OCI-LY7 (cell line): ENCODE results near the gene TMC1.

Source experiments
- CTCF ChIP-seq: fragments of 200-600 bp; sonication (generic); conservative IDR thresholded peaks from 2 replicates; pipeline ENCODE4 v1.5.1; 2014; ENCODE audit warnings: mild to moderate bottlenecking, antibody characterized with exemption, low read length, moderate library complexity, mixed read lengths
- EZH2phosphoT487 ChIP-seq: fragments of 200-600 bp; sonication (generic); IDR thresholded peaks from 2 replicates; pipeline ENCODE4 v1.6.1; 2018; ENCODE audit warnings: low read depth, borderline replicate concordance, mild to moderate bottlenecking, mixed run types, antibody characterized with exemption, low read length, moderate library complexity, mixed read lengths

GRCh38 chr9:72818385-72818784 lies 297.0 kb downstream of the TMC1 start:
- TF ChIP-seq CTCF (no peak), EZH2phosphoT487 (no peak)
